IPS-20b (cell line): Measurements from ENCODE around the gene DOCK3.
"Not testable (repeated sequence)": the region's sequence is repeated elsewhere in the genome, so short reads cannot be mapped to it uniquely, and the experiment has no call there.

Experiments
- H3K27ac ChIP-seq: one replicate; pipeline ENCODE4 v1.5.1; 2013; ENCODE audit warnings: low read length
- H3K27me3 ChIP-seq: 2 replicates; pipeline ENCODE4 v1.6.1; 2013; ENCODE audit warnings: mild to moderate bottlenecking, low read length, inconsistent platforms; ENCODE audit not compliant: insufficient read depth
- H3K36me3 ChIP-seq: 2 replicates; pipeline ENCODE4 v1.6.1; 2013; ENCODE audit warnings: low read depth, mild to moderate bottlenecking, inconsistent platforms, low read length, moderate library complexity; ENCODE audit not compliant: insufficient read depth
- H3K4me1 ChIP-seq: 2 replicates; pipeline ENCODE4 v1.6.1; 2013; ENCODE audit warnings: mild to moderate bottlenecking, control low read depth, inconsistent platforms, low read length, moderate library complexity; ENCODE audit not compliant: insufficient read depth
- H3K4me3 ChIP-seq: 2 replicates; pipeline ENCODE4 v1.5.1; 2013; ENCODE audit warnings: mild to moderate bottlenecking, low read length, inconsistent platforms
- H3K9ac ChIP-seq: 2 replicates; pipeline ENCODE4 v1.6.1; 2013; ENCODE audit warnings: low read depth, mild to moderate bottlenecking, inconsistent platforms, low read length, moderate library complexity
- H3K9me3 ChIP-seq: 2 replicates; pipeline ENCODE4 v1.6.1; 2013; ENCODE audit warnings: mild to moderate bottlenecking, low read depth, low read length, inconsistent platforms; ENCODE audit not compliant: insufficient read depth

DOCK3 gene

GRCh38 chr3:50662408-50662807, 12.3 kb upstream of the DOCK3 start:
- no peaks in the 10 kb centered on the region for H3K36me3 ChIP-seq
- no peaks in the 10 kb centered on the region for H3K9me3 ChIP-seq
- H3K4me3 ChIP-seq, result no peak overlapping the region
- H3K27me3 ChIP-seq, result no peaks in the 10 kb centered on the region
- no peak overlapping the region for H3K27ac ChIP-seq
- no peaks in the 10 kb centered on the region; the same call in 1 of the 2 replicates for H3K4me1 ChIP-seq
- no peak overlapping the region for H3K9ac ChIP-seq

GRCh38 chr3:50665081-50665840, 9.5 kb upstream of the DOCK3 start:
- Histone ChIP-seq H3K4me1 (no peaks in the 10 kb centered on the region; the same call in 1 of the 2 replicates), H3K27me3 (0 out of 2 replicates have a peak, but pooled peaks cover 3% of the 10 kb centered on the region)

GRCh38 chr3:50665841-50666115, 8.9 kb upstream of the DOCK3 start:
- not testable (repeated sequence) for H3K36me3 ChIP-seq, H3K9me3 ChIP-seq, H3K4me1 ChIP-seq, H3K9ac ChIP-seq, H3K27ac ChIP-seq, H3K27me3 ChIP-seq, H3K4me3 ChIP-seq

More at GRCh38 chr3:50665081-50665840, 9.5 kb upstream of the DOCK3 start:
- no peaks in the 10 kb centered on the region for H3K36me3 ChIP-seq
- no peaks in the 10 kb centered on the region for H3K9me3 ChIP-seq
- H3K27ac ChIP-seq, result no peak overlapping the region
- H3K9ac ChIP-seq, result no peak overlapping the region
- no peak overlapping the region for H3K4me3 ChIP-seq

- no peaks in the 10 kb centered on the region for H3K36me3 ChIP-seq
- no peaks in the 10 kb centered on the region; the same call in none of the 2 replicates for H3K4me1 ChIP-seq
- H3K27me3 ChIP-seq, result peaks cover 11% of the 10 kb centered on the region; the same call in 1 of the 2 replicates
- no peaks in the 10 kb centered on the region for H3K9me3 ChIP-seq
- H3K27ac ChIP-seq, result no peak overlapping the region
- no peak overlapping the region for H3K9ac ChIP-seq
- H3K4me3 ChIP-seq, result no peak overlapping the region
Measured at GRCh38 chr3:50666837-50667236, 7.9 kb upstream of the DOCK3 start.

DNA sequence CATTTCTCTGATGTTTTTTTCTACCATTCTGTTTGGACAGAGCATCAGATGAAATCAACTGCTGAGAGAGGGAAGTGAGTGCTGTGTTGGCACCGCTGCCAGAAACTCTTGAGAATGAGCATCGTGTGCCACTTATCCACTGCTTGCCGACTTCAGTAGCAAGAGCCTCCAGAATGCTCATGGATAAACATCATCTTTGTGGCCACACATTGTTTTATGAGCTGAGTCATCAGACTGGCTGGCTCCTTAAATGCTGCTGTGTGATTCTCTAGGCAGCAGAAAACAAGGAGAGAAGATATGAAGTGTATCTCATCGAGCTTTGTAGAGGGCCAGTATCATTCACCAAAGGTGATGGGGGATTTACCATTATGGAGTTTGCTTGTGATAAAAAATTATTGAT, 3.4 kb upstream of the DOCK3 start:
- Histone ChIP-seq H3K27me3 (peaks cover 46% of the 10 kb centered on the region), H3K27ac (no peak overlapping the region), H3K9me3 (no peaks in the 10 kb centered on the region), H3K9ac (no peak overlapping the region), H3K4me3 (no peak overlapping the region), H3K4me1 (peaks cover 7% of the 10 kb centered on the region), H3K36me3 (no peaks in the 10 kb centered on the region)

GRCh38 chr3:50672656-50673055, 2.1 kb upstream of the DOCK3 start:
- peaks cover 7% of the 10 kb centered on the region for H3K4me1 ChIP-seq
- H3K9ac ChIP-seq, result no peak overlapping the region
- H3K36me3 ChIP-seq, result no peaks in the 10 kb centered on the region
- peaks cover 46% of the 10 kb centered on the region for H3K27me3 ChIP-seq
- no peak overlapping the region for H3K27ac ChIP-seq
- no peak overlapping the region for H3K4me3 ChIP-seq
- H3K9me3 ChIP-seq, result no peaks in the 10 kb centered on the region

GRCh38 chr3:50673931-50674330, 796 bp upstream of the DOCK3 start:
- Histone ChIP-seq H3K9ac (peak overlapping the region; percentile 75; the same call in 1 of the 2 replicates), H3K36me3 (no peaks in the 10 kb centered on the region), H3K27ac (no peak overlapping the region), H3K27me3 (peaks cover 43% of the 10 kb centered on the region), H3K9me3 (no peaks in the 10 kb centered on the region), H3K4me1 (peaks cover 7% of the 10 kb centered on the region), H3K4me3 (peak overlapping the region; percentile 78)

DNA sequence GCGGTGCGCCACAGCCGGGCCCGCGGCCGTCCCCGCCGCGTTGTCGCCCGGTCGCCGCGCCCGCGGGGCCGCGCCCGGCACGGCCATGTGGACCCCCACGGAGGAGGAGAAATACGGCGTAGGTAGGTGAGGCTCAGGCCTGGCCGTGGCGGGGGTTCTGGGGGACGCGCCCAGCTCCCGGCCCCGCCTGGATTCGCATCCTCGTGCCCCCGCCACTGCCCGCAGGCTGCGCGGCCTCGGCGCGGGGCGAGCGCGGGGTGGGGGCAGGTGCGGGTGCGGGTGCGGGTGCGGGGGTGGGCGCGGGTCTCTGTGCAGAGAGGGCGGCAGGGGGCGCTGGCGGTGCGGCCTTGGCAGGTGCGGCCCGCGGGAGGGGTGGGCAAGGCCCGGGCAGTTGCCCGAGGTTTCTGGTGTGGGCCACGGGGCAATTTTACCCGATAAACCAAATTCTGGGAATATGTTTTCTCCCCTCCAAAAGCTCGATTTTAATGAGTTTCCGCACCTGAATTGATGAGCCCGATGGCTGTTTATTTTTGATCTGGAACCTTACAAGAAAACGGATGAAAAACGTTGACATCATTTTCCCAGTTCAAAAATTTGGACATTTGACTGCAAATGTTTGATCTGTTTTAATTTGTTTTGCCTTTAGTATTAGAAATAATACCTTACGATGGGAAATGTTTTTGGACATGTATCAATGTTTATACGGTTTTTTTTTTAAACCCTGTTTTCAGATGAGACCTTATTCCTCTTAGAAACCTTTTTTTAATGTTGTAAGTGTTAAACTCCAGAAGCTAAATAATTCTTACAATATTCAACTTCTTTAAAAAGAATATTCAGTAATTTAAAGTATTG, 678 bp downstream of the DOCK3 start:
- H3K4me1 ChIP-seq, result peaks cover 10% of the 10 kb centered on the region
- H3K4me3 ChIP-seq, result peak overlapping the region; percentile 78
- H3K27ac ChIP-seq, result no peak overlapping the region
- H3K36me3 ChIP-seq, result no peaks in the 10 kb centered on the region
- peak overlapping the region; percentile 74; the same call in 1 of the 2 replicates for H3K9ac ChIP-seq
- H3K27me3 ChIP-seq, result peaks cover 43% of the 10 kb centered on the region
- H3K9me3 ChIP-seq, result no peaks in the 10 kb centered on the region

GRCh38 chr3:50676031-50676705, 1.4 kb downstream of the DOCK3 start:
- Histone ChIP-seq H3K4me1 (peaks cover 10% of the 10 kb centered on the region), H3K36me3 (no peaks in the 10 kb centered on the region), H3K9me3 (no peaks in the 10 kb centered on the region), H3K27ac (no peak overlapping the region), H3K27me3 (peaks cover 38% of the 10 kb centered on the region), H3K4me3 (peak overlapping the region; percentile 78), H3K9ac (peak overlapping the region; percentile 74; the same call in 1 of the 2 replicates)

DNA sequence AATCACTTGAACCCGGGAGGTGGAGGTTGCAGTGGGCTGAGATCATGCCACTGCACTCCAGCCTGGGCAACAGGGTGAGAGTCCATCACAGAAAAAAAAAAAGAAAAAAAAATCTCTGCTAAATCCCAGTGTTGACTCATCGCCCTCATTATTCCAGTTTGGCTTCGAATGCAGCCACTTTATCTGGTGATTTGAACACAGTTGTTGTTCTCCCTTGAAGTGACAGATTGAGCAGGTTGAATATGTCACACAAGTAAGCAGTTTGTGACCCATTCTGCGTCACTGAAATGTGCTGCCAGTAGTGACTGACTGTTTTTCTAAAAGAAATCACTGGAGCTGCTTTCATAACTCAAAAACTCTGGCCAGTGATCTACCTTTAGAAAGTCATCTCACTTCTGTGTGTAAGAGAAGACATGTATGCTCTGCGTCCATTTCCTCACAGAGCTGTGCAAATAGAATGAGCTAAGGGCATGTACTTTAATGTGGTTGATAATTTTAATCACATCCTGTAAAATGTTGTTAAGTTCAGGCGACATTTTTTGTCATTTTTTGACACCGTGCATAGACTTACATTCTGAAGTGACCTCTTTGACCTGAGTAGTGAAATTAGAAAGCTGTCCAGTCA, 12.5 kb downstream of the DOCK3 start:
- no peaks in the 10 kb centered on the region for H3K36me3 ChIP-seq
- H3K4me3 ChIP-seq, result no peak overlapping the region
- no peaks in the 10 kb centered on the region for H3K27me3 ChIP-seq

DNA sequence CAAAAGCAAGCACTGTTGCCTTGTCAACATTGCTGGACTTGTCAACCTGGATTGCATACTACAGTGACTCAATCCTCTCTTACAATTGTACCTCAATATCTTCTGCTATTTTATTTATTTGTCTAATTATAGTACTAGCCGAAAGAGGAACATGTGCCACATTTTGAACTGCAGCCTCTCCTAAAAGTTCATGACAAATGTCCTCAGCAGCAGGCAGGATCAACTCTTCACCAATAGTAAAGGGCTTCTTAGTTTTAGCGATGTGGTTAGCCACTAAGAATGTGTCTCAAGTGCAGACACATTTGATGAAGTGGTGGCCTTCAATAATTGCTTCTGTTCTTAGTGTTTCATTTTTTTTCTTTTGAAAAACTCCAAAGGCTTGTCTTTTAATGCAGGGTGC, 13.2 kb downstream of the DOCK3 start:
- H3K4me1 ChIP-seq, result peaks cover 16% of the 10 kb centered on the region; the same call in 1 of the 2 replicates
- H3K4me3 ChIP-seq, result no peak overlapping the region
- H3K9me3 ChIP-seq, result no peaks in the 10 kb centered on the region
- H3K9ac ChIP-seq, result no peak overlapping the region
- H3K36me3 ChIP-seq, result no peaks in the 10 kb centered on the region
- H3K27ac ChIP-seq, result no peak overlapping the region
- H3K27me3 ChIP-seq, result no peaks in the 10 kb centered on the region

More for the DNA sequence above, 12.5 kb downstream of the DOCK3 start:
- H3K4me1 ChIP-seq, result peaks cover 16% of the 10 kb centered on the region; the same call in 1 of the 2 replicates
- H3K9ac ChIP-seq, result no peak overlapping the region
- no peak overlapping the region for H3K27ac ChIP-seq
- no peaks in the 10 kb centered on the region for H3K9me3 ChIP-seq
